Measurements from ENCODE around the gene HINFP.

HINFP gene

GRCh38 chr11:119118946-119119345, 2.4 kb upstream of the HINFP start:
- TF ChIP-seq ZNF8 (CRISPR knock-in tag; IDR thresholded peaks at IDR 0.05) (no peak), PPARA (CRISPR knock-in tag; IDR thresholded peaks at IDR 0.05; ENCODE audit: borderline replicate concordance) (no peak), GLIS3 (CRISPR knock-in tag; IDR thresholded peaks at IDR 0.05) (no peak), ESRRG (CRISPR knock-in tag; IDR thresholded peaks at IDR 0.05) (no peak), ZFP3 (CRISPR knock-in tag; IDR thresholded peaks at IDR 0.05) (no peak), BACH2 (CRISPR knock-in tag; IDR thresholded peaks at IDR 0.05; ENCODE audit: borderline replicate concordance) (no peak), RARB (CRISPR knock-in tag; IDR thresholded peaks at IDR 0.05) (no peak), ARNTL (CRISPR knock-in tag; IDR thresholded peaks at IDR 0.05; ENCODE audit: borderline replicate concordance, low read depth) (no peak), TOX (CRISPR knock-in tag; IDR thresholded peaks at IDR 0.05; ENCODE audit: borderline replicate concordance) (no peak), ISL1 (CRISPR knock-in tag; IDR thresholded peaks at IDR 0.05) (no peak), ZNF565 (CRISPR knock-in tag; conservative IDR thresholded peaks at IDR 0.05; ENCODE audit: low read depth) (no peak)
- TF ChIP-seq, protein P1, sequence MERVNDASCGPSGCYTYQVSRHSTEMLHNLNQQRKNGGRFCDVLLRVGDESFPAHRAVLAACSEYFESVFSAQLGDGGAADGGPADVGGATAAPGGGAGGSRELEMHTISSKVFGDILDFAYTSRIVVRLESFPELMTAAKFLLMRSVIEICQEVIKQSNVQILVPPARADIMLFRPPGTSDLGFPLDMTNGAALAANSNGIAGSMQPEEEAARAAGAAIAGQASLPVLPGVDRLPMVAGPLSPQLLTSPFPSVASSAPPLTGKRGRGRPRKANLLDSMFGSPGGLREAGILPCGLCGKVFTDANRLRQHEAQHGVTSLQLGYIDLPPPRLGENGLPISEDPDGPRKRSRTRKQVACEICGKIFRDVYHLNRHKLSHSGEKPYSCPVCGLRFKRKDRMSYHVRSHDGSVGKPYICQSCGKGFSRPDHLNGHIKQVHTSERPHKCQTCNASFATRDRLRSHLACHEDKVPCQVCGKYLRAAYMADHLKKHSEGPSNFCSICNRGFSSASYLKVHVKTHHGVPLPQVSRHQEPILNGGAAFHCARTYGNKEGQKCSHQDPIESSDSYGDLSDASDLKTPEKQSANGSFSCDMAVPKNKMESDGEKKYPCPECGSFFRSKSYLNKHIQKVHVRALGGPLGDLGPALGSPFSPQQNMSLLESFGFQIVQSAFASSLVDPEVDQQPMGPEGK (CRISPR knock-in tag; IDR thresholded peaks at IDR 0.05; ENCODE audit: borderline replicate concordance) = no peak
- TF ChIP-seq, protein P2, sequence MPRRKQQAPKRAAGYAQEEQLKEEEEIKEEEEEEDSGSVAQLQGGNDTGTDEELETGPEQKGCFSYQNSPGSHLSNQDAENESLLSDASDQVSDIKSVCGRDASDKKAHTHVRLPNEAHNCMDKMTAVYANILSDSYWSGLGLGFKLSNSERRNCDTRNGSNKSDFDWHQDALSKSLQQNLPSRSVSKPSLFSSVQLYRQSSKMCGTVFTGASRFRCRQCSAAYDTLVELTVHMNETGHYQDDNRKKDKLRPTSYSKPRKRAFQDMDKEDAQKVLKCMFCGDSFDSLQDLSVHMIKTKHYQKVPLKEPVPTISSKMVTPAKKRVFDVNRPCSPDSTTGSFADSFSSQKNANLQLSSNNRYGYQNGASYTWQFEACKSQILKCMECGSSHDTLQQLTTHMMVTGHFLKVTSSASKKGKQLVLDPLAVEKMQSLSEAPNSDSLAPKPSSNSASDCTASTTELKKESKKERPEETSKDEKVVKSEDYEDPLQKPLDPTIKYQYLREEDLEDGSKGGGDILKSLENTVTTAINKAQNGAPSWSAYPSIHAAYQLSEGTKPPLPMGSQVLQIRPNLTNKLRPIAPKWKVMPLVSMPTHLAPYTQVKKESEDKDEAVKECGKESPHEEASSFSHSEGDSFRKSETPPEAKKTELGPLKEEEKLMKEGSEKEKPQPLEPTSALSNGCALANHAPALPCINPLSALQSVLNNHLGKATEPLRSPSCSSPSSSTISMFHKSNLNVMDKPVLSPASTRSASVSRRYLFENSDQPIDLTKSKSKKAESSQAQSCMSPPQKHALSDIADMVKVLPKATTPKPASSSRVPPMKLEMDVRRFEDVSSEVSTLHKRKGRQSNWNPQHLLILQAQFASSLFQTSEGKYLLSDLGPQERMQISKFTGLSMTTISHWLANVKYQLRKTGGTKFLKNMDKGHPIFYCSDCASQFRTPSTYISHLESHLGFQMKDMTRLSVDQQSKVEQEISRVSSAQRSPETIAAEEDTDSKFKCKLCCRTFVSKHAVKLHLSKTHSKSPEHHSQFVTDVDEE (CRISPR knock-in tag; IDR thresholded peaks at IDR 0.05) = no peak
- TF ChIP-seq, protein P3, sequence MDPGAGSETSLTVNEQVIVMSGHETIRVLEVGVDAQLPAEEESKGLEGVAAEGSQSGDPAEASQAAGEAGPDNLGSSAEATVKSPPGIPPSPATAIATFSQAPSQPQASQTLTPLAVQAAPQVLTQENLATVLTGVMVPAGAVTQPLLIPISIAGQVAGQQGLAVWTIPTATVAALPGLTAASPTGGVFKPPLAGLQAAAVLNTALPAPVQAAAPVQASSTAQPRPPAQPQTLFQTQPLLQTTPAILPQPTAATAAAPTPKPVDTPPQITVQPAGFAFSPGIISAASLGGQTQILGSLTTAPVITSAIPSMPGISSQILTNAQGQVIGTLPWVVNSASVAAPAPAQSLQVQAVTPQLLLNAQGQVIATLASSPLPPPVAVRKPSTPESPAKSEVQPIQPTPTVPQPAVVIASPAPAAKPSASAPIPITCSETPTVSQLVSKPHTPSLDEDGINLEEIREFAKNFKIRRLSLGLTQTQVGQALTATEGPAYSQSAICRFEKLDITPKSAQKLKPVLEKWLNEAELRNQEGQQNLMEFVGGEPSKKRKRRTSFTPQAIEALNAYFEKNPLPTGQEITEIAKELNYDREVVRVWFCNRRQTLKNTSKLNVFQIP (CRISPR knock-in tag; IDR thresholded peaks at IDR 0.05; ENCODE audit: borderline replicate concordance, low read depth) = no peak
- ATAC-seq = no peak

DNA sequence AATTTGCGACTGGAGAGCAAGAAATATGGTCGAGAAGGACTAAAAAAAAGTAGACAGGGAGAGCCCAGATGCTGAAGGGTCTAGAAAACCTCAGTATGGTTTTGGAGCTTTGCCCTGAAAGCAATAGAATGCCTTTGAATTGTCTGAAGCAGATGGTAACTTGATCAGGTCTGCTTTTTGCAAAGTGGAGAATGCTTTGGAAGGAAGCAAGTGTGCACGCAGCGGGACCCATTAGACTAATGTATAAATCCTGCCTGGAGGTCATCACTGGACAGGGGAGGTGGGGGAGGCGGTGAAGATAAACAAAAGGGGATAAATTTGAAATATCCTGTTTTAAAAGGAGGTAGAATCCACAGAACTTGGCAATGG, 757 bp upstream of the HINFP start:
- TF ChIP-seq ZNF565 (CRISPR knock-in tag; conservative IDR thresholded peaks at IDR 0.05; ENCODE audit: low read depth) = no peak
- no peak for TF ChIP-seq SNAI2 (CRISPR knock-in tag; IDR thresholded peaks at IDR 0.05)
- TF ChIP-seq TCF4 (CRISPR knock-in tag; IDR thresholded peaks at IDR 0.05; ENCODE audit: borderline replicate concordance) = no peak
- TF ChIP-seq CSDC2 (CRISPR knock-in tag; IDR thresholded peaks at IDR 0.05) = no peak
- TF ChIP-seq RARB (CRISPR knock-in tag; IDR thresholded peaks at IDR 0.05) = no peak
- TF ChIP-seq, protein P4, sequence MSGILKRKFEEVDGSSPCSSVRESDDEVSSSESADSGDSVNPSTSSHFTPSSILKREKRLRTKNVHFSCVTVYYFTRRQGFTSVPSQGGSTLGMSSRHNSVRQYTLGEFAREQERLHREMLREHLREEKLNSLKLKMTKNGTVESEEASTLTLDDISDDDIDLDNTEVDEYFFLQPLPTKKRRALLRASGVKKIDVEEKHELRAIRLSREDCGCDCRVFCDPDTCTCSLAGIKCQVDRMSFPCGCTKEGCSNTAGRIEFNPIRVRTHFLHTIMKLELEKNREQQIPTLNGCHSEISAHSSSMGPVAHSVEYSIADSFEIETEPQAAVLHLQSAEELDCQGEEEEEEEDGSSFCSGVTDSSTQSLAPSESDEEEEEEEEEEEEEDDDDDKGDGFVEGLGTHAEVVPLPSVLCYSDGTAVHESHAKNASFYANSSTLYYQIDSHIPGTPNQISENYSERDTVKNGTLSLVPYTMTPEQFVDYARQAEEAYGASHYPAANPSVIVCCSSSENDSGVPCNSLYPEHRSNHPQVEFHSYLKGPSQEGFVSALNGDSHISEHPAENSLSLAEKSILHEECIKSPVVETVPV (CRISPR knock-in tag; IDR thresholded peaks at IDR 0.05) = no peak
- no peak for TF ChIP-seq ARNTL (CRISPR knock-in tag; IDR thresholded peaks at IDR 0.05; ENCODE audit: borderline replicate concordance, low read depth)
- TF ChIP-seq, protein P3 (CRISPR knock-in tag; IDR thresholded peaks at IDR 0.05; ENCODE audit: borderline replicate concordance, low read depth) = no peak
- no peak for TF ChIP-seq ZNF70 (CRISPR knock-in tag; IDR thresholded peaks at IDR 0.05)
- TF ChIP-seq, protein P5, sequence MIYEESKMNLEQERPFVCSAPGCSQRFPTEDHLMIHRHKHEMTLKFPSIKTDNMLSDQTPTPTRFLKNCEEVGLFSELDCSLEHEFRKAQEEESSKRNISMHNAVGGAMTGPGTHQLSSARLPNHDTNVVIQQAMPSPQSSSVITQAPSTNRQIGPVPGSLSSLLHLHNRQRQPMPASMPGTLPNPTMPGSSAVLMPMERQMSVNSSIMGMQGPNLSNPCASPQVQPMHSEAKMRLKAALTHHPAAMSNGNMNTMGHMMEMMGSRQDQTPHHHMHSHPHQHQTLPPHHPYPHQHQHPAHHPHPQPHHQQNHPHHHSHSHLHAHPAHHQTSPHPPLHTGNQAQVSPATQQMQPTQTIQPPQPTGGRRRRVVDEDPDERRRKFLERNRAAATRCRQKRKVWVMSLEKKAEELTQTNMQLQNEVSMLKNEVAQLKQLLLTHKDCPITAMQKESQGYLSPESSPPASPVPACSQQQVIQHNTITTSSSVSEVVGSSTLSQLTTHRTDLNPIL (CRISPR knock-in tag; IDR thresholded peaks at IDR 0.05; ENCODE audit: low read depth) = no peak
- TF ChIP-seq ZC3H10 (CRISPR knock-in tag; IDR thresholded peaks at IDR 0.05) = no peak
- TF ChIP-seq ZFP30 (CRISPR knock-in tag; IDR thresholded peaks at IDR 0.05) = no peak
- TF ChIP-seq, protein P1 (CRISPR knock-in tag; IDR thresholded peaks at IDR 0.05; ENCODE audit: borderline replicate concordance) = no peak
- peak; percentile 50 for ATAC-seq
